GM12874 (cell line): Measurements from ENCODE around the gene SYTL3.

Source experiments
- CTCF ChIP-seq: IDR thresholded peaks from 2 replicates; pipeline ENCODE4 v1.5.1; 2011; ENCODE audit warnings: low read depth, mild to moderate bottlenecking, control low read depth, low read length, moderate library complexity; ENCODE audit not compliant: insufficient read depth

The SYTL3 gene

DNA sequence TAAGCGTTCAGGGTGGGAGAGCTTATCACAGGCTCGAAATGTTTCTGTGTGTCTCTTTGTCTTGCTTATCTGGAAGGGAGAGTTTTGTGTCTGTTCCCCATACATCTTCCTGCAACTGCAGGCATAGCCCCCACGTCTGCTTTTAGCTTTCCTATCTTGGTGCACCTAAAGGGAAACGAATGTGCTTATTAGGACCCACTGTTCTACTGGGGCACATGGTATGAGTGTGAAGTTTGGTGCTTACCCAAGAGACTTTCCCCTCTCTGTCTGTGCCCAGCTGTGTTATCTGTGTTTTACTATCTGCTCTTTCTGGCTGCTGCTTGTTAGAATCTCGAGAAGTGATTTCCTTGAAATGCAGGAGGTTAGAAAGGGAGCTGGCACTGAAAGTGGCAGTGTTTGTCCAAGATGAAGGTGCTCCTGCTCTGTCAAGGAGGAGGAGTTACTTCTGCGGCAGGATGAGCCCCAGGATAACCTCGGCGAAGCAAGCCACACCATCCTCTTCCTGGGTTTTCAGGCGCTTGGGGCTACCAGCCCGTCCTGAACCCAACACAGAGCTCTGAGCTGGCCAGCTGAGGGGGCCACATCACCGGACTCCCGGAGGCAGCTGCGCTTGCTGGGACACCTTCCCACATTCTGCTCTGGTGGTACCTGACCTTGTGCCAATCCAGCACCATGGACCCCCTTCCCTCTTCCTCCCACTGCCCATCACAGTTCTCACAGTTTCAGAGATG lies 28.7 kb upstream of the SYTL3 start:
- TF ChIP-seq CTCF = no peak

GRCh38 chr6:158621694-158622544 lies 27.9 kb upstream of the SYTL3 start:
- TF ChIP-seq CTCF = no peak

GRCh38 chr6:158622545-158623190 lies 27.2 kb upstream of the SYTL3 start:
- TF ChIP-seq CTCF = no peak

DNA sequence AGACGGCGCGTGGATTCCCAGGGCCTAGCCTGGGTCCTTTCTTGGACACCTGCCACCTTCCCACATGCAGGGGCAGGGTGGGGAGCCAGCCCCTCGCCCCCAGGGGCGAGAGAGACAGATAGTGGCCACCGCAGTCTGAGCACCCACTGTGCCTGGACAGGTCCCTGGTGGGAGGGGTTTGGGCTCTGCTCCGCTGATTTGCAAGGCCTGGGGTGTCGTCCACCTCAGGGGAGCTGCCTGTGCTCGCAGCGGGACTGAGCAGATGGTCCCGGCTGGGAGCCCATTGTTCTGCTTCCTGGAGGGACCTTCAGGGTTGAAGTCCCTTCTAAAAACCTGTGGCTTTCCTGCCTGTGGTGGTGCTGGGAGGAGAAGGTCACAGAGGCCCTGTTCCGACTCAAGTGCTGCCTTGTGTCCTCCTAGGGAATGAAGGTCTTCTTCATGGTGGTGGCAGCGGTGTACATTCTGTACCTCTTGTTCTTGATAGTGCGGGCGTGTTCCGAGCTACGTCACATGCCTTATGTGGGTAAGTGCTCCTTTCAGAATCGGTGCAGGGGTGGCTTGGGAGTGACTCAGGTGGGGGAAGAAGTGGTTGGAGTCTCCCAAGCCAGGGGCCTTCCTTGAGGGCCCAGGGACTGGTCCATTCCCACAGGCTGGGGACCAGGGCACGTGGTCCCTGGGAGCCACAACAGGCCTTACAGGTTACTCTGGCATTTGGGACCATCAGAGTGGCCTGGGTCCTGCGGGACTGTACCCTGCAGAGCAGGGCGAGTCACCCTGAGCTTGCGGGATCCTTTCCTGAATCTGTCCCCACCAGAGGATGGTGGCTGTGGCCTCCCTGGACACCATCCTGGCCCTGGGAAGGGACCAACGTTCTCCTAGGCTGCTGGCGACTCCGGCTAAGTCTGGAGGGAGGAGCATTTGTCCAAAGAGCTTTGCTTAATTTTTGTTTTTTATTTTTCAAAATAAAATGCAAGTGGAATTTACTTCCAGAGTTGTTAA lies 24.9 kb upstream of the SYTL3 start:
- no peak for TF ChIP-seq CTCF

DNA sequence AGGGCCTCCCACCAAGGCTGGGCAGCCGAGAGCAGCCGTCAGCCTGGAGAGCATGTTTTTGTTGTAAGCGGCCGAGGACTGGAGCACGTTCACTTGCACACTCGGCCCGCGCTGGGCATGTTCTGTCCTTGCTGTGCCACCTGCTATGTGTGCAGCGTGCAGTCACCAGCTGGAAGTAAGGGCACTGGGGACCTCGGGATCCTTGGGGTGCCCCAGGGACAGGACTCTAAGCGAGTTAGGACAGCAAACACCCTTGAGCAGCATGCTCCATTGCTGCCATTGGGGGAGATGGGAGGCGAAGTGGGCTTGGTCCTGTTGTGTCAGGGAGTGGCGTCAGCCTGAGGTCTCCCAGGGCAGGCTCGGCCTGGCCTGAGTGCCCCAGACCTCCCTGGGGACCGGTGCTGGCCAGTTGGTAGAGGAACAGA lies 24.0 kb upstream of the SYTL3 start:
- no peak for TF ChIP-seq CTCF

- no peak for TF ChIP-seq CTCF
These were observed 23.3 kb upstream of the SYTL3 start for GRCh38 chr6:158626360-158627167.
